GM12892 (cell line): ENCODE data around the gene SDK1.

Experiments used
- POLR2A ChIP-seq: IDR thresholded peaks from 2 replicates; pipeline ENCODE4 v1.6.1; 2011; ENCODE audit warnings: low read depth, low read length, control low read depth
- POLR2AphosphoS5 ChIP-seq: IDR thresholded peaks from 2 replicates; pipeline ENCODE4 v1.6.1; 2011; ENCODE audit warnings: low read depth, low read length, control low read depth
- TAF1 ChIP-seq: IDR thresholded peaks from 2 replicates; pipeline ENCODE4 v1.6.1; 2011; ENCODE audit warnings: low read depth, mild to moderate bottlenecking, control low read depth, low read length, borderline replicate concordance

DNA sequence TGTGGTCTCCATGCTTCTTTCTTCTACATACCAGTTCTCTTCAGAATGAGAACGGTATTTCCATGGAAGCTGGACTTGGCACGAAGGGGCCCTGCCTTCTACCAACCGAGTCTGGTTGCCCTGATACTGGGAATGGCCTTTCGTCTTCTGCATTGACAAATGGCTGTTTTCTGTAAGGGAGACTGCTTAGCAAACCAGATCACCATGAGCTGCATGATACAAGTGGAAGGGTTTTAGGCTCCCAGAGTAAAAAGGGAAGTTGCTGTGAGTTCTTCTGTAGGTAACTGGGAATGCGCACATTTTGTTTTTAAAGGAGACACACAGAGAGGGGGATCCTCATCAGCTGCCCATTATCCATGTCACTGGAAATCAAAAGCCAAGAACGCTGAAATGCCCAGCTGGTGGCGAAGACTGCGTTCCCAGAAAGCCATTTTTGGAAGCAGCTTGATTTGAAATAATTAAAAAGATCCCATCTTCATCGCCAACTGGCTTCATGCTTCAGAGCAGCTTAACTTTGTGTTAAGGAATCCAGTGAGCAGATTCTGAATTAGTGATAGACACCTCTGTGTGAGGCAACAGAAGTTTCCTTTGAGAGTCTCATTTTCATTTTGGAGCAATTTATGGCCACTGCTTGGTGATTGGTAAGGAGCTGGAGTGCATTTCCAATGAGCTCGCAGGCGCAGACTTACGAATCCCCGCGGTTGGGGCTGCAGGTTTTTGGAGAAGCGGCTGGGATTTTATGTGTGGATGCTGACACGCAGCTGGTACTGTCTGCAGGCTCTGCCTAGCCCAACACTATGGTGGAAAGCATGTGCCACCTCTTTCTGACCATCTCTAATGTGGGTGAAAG lies 708.4 kb downstream of the SDK1 start:
- TF ChIP-seq TAF1 (no peak), POLR2A (no peak), POLR2AphosphoS5 (no peak)
